Keratinocyte (primary cell): ENCODE measurements around the gene PRKD1. TPM values are rescaled to one million over a fixed set of nuclear protein-coding genes. Genes with fewer than 3 reads are reported as not detected.

Experiments
- DNase-seq: peaks from one replicate; pipeline ENCODE4 v3.0.0-alpha.2; 2011; ENCODE audit warnings: low read depth, missing footprints, low spot score
- FAIRE-seq: peaks from 2 replicates; lab custom pipeline; 2011; peaks lifted over from hg19 to GRCh38; lab: Jason Lieb, UNC
- H2AFZ ChIP-seq: 2 replicates; pipeline ENCODE4 v1.6.0; 2012; ENCODE audit warnings: low read length, control low read depth, inconsistent platforms; ENCODE audit not compliant: control insufficient read depth
- H3K27ac ChIP-seq: 2 replicates; pipeline ENCODE4 v1.5.1; 2011; ENCODE audit warnings: low read length; ENCODE audit not compliant: control insufficient read depth, insufficient read depth
- H3K27me3 ChIP-seq: 3 replicates; pipeline ENCODE4 v1.6.0; 2011; ENCODE audit warnings: low read length; ENCODE audit not compliant: control insufficient read depth, insufficient read depth; ENCODE audit errors: extremely low read depth
- H3K36me3 ChIP-seq, 2 experiments: 2 replicates in 1 of 2; 3 replicates in 1 of 2; pipeline ENCODE4 v1.5.1; 2011; ENCODE audit warnings: low read length in 2 of 2, mild to moderate bottlenecking in 1 of 2; ENCODE audit not compliant: control insufficient read depth in 2 of 2, insufficient read depth in 2 of 2; ENCODE audit errors: extremely low read depth in 1 of 2
- H3K4me1 ChIP-seq: 3 replicates; pipeline ENCODE4 v1.5.1; 2011; ENCODE audit warnings: low read length; ENCODE audit not compliant: control insufficient read depth, insufficient read depth; ENCODE audit errors: extremely low read depth
- H3K4me2 ChIP-seq: 3 replicates; pipeline ENCODE4 v1.6.0; 2011; ENCODE audit warnings: low read depth, low read length; ENCODE audit not compliant: control insufficient read depth, insufficient read depth; ENCODE audit errors: extremely low read depth
- H3K4me3 ChIP-seq, 3 experiments: fragments of 200-600 bp in 1 of 3; sonication (generic) in 1 of 3; 2 replicates in 2 of 3; 3 replicates in 1 of 3; pipeline ENCODE4 v1.5.1; 2011 to 2016; ENCODE audit warnings: low read length in 3 of 3, mild to moderate bottlenecking in 3 of 3, control low read depth in 2 of 3, inconsistent platforms in 1 of 3, low read depth in 1 of 3, mixed read lengths in 1 of 3, mixed run types in 1 of 3, moderate library complexity in 1 of 3; ENCODE audit not compliant: control insufficient read depth in 2 of 3, insufficient read depth in 2 of 3; ENCODE audit errors: extremely low read depth in 1 of 3
- H3K79me2 ChIP-seq: 2 replicates; pipeline ENCODE4 v1.6.0; 2012; ENCODE audit warnings: low read length; ENCODE audit not compliant: control insufficient read depth, insufficient read depth
- H3K9ac ChIP-seq: 3 replicates; pipeline ENCODE4 v1.6.0; 2011; ENCODE audit warnings: low read length; ENCODE audit not compliant: control insufficient read depth, insufficient read depth; ENCODE audit errors: extremely low read depth
- H3K9me1 ChIP-seq: 3 replicates; pipeline ENCODE4 v1.6.0; 2011; ENCODE audit warnings: low read length; ENCODE audit not compliant: control insufficient read depth, insufficient read depth; ENCODE audit errors: extremely low read depth
- H3K9me3 ChIP-seq: 2 replicates; pipeline ENCODE4 v1.5.1; 2012; ENCODE audit warnings: low read depth, low read length; ENCODE audit not compliant: control insufficient read depth
- H4K20me1 ChIP-seq: 3 replicates; pipeline ENCODE4 v1.6.0; 2011; ENCODE audit warnings: low read length; ENCODE audit not compliant: control insufficient read depth, insufficient read depth; ENCODE audit errors: extremely low read depth
- CTCF ChIP-seq, 3 experiments: IDR thresholded peaks in 1 of 3; conservative IDR thresholded peaks in 1 of 3; optimal IDR thresholded peaks in 1 of 3; 2 replicates in 2 of 3; 3 replicates in 1 of 3; pipeline versions ENCODE3 to v1.5.1; 2011; ENCODE audit warnings: low read length in 3 of 3, mild to moderate bottlenecking in 3 of 3, moderate library complexity in 2 of 3, control low read depth in 1 of 3, inconsistent platforms in 1 of 3; ENCODE audit not compliant: insufficient read depth in 2 of 3; ENCODE audit errors: extremely low read depth in 1 of 3
- EZH2 ChIP-seq: IDR thresholded peaks from one replicate; pipeline ENCODE4 v1.6.1; 2012; ENCODE audit warnings: inconsistent platforms, mild to moderate bottlenecking, low read length, moderate library complexity
- dilution Hi-C: fragments of 300-500 bp; cut with MboI; formaldehyde crosslinking; loops from one replicate; pipeline ENCODE4 v1.7.0; 2020; ENCODE audit warnings: low sequenced_read_pairs; ENCODE audit not compliant: extremely low pct_ligation_motif_present
- polyA plus RNA-seq, 5 experiments: library from polyadenylated mRNA; depleted of rRNA in 3 of 5; stranded (reverse) in 3 of 5; stranded (forward) in 1 of 5; unstranded in 1 of 5; fragments of >200 nt; gene quantifications; 1 replicate in 1 of 5; 2 replicates in 3 of 5; 3 replicates in 1 of 5; pipeline versions ENCODE4 v1.2.1 to v1.2.3, GENCODE V29; 2011 to 2012; ENCODE audit warnings: missing spikeins in 2 of 5, low read depth in 1 of 5, low replicate concordance in 1 of 5

The PRKD1 gene
- polyA plus RNA-seq, 1 donor (not counting 4 experiments of a cell fraction or from before 2014, with no cell fraction given), result 0.49 TPM

DNA sequence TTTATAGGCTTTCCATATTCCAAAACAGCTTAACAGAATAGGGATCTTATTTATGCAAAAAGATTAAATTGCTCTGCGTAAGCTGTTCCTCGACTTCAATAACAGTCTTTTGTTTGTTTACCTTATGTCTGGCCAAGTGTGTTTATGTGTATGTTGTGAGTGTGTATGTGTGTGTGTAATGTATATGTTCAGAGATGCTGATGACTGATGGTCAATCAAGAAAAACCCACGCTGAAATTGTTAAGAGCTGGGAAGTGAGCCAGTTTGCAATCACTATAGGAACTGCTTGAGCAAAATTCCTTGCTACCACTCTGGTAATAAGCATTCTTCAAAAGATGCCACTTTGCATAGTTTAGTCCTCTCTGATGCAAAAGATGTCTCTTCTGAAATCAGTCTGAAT lies 59.6 kb downstream of the PRKD1 start:
- H3K4me2 ChIP-seq, result no peak overlapping the region
- no peaks in the 10 kb centered on the region for H3K4me1 ChIP-seq
- DNase-seq (no peak), FAIRE-seq (no peak)
- dilution Hi-C loops, result no loop called here
- H3K36me3 ChIP-seq, result no peaks in the 10 kb centered on the region
- no peak overlapping the region for H3K9ac ChIP-seq
- no peaks in the 10 kb centered on the region for H3K9me1 ChIP-seq
- no peaks in the 10 kb centered on the region for H4K20me1 ChIP-seq
- H3K79me2 ChIP-seq, result no peaks in the 10 kb centered on the region
- no peak for TF ChIP-seq EZH2
- TF ChIP-seq CTCF (optimal IDR thresholded peaks at IDR 0.05 in 1 of 3, IDR thresholded peaks at IDR 0.05 in 1 of 3, conservative IDR thresholded peaks at IDR 0.05 in 1 of 3; ENCODE audit: extremely low read depth in 1 of 3, insufficient read depth in 2 of 3, low read length in 3 of 3), result no peak
- H3K27ac ChIP-seq, result no peak overlapping the region
- H2AFZ ChIP-seq, result no peak overlapping the region
- no peaks in the 10 kb centered on the region for H3K9me3 ChIP-seq
- no peaks in the 10 kb centered on the region for H3K27me3 ChIP-seq
- no peak overlapping the region for H3K4me3 ChIP-seq

- no peak overlapping the region for H2AFZ ChIP-seq
- H3K4me2 ChIP-seq, result no peak overlapping the region
- no peak overlapping the region for H3K4me3 ChIP-seq
- FAIRE-seq (no peak), DNase-seq (no peak)
- H3K9me3 ChIP-seq, result no peaks in the 10 kb centered on the region
- no peaks in the 10 kb centered on the region for H3K79me2 ChIP-seq
- TF ChIP-seq CTCF (optimal IDR thresholded peaks at IDR 0.05 in 1 of 3, IDR thresholded peaks at IDR 0.05 in 1 of 3, conservative IDR thresholded peaks at IDR 0.05 in 1 of 3; ENCODE audit: extremely low read depth in 1 of 3, insufficient read depth in 2 of 3, low read length in 3 of 3) (no peak), EZH2 (no peak)
- H3K27ac ChIP-seq, result no peak overlapping the region
- H4K20me1 ChIP-seq, result no peaks in the 10 kb centered on the region
- dilution Hi-C loops, result no loop called here
- no peaks in the 10 kb centered on the region for H3K36me3 ChIP-seq
- no peaks in the 10 kb centered on the region for H3K4me1 ChIP-seq
- no peak overlapping the region for H3K9ac ChIP-seq
- no peaks in the 10 kb centered on the region for H3K27me3 ChIP-seq
- H3K9me1 ChIP-seq, result no peaks in the 10 kb centered on the region
These were observed 62.3 kb downstream of the PRKD1 start for GRCh38 chr14:29865299-29865698.
